GM19438 (cell line): ENCODE measurements around the gene TNS1.

ENCODE experiments used
- ATAC-seq: cut with Tn5 transposase; IDR thresholded peaks from one replicate; pipeline ENCODE4 v1.9.1; 2021; ENCODE audit warnings: low read depth; ENCODE audit not compliant: unreplicated experiment

TNS1 gene

GRCh38 chr2:217934321-217935131 lies 68.3 kb downstream of the TNS1 start:
- no peak for ATAC-seq

- ATAC-seq, result no peak
Measured at GRCh38 chr2:217933617-217933993, 69.2 kb downstream of the TNS1 start.

GRCh38 chr2:217932803-217933616 lies 69.8 kb downstream of the TNS1 start:
- no peak for ATAC-seq

- ATAC-seq, result no peak
Measured at GRCh38 chr2:217931846-217932560, 70.8 kb downstream of the TNS1 start.

- ATAC-seq, result no peak
Measured at GRCh38 chr2:217930761-217931563, 71.8 kb downstream of the TNS1 start.

GRCh38 chr2:217929757-217930707 lies 72.8 kb downstream of the TNS1 start:
- ATAC-seq, result no peak

GRCh38 chr2:217929272-217929671 lies 73.5 kb downstream of the TNS1 start:
- ATAC-seq, result no peak

GRCh38 chr2:217928324-217929181 lies 74.2 kb downstream of the TNS1 start:
- ATAC-seq, result no peak

- ATAC-seq, result no peak
Measured at GRCh38 chr2:217927601-217928323, 75.0 kb downstream of the TNS1 start.

GRCh38 chr2:217926801-217927200 lies 76.0 kb downstream of the TNS1 start:
- no peak for ATAC-seq

- no peak for ATAC-seq
Measured at GRCh38 chr2:217924346-217924901, 78.4 kb downstream of the TNS1 start.

- ATAC-seq, result no peak
Measured at GRCh38 chr2:217923007-217923686, 79.6 kb downstream of the TNS1 start.

GRCh38 chr2:217922101-217923006 lies 80.4 kb downstream of the TNS1 start:
- ATAC-seq, result no peak

- no peak for ATAC-seq
Measured at GRCh38 chr2:217920879-217921603, 81.8 kb downstream of the TNS1 start.

GRCh38 chr2:217919781-217920351 lies 82.9 kb downstream of the TNS1 start:
- ATAC-seq, result no peak
